H1 (cell line): Measurements from ENCODE around the gene GNB1. TPM values are rescaled to one million over a fixed set of nuclear protein-coding genes. Genes with fewer than 3 reads are reported as not detected.
A peak's percentile ranks its signal among the peaks of the same experiment; 100 is the strongest.

ENCODE experiments used
- CTCF ChIA-PET: fragments of 300-600 bp; sonication (Branson Sonifier 250); formaldehyde crosslinking; loops from one replicate; lab custom pipeline; 2021; ENCODE audit not compliant: partially characterized antibody; lab: Charles Lee
- POLR2A ChIA-PET: fragments of 300-600 bp; sonication (Branson Sonifier 250); formaldehyde crosslinking; loops from one replicate; lab custom pipeline; 2021; ENCODE audit warnings: inconsistent platforms; ENCODE audit not compliant: partially characterized antibody; lab: Charles Lee
- DNase-seq, 2 experiments: peaks; one replicate each; pipeline versions ENCODE4 v3.0.0 to v3.0.0-alpha.2; 2010 to 2022; ENCODE audit warnings: low spot score in 2 of 2, low read depth in 1 of 2, mixed read lengths in 1 of 2
- FAIRE-seq: peaks from 2 replicates; lab custom pipeline; 2011; peaks lifted over from hg19 to GRCh38; lab: Jason Lieb, UNC
- H2AFZ ChIP-seq: 2 replicates; pipeline ENCODE4 v1.8.1; 2012; ENCODE audit warnings: low read length, inconsistent platforms
- H2AK5ac ChIP-seq: 2 replicates; pipeline ENCODE4 v1.6.1; 2013; ENCODE audit warnings: low read depth, low read length
- H2BK120ac ChIP-seq: replicated peaks from 2 replicates; pipeline ENCODE3; 2013; ENCODE audit warnings: low read depth, low read length, inconsistent platforms
- H2BK12ac ChIP-seq: 2 replicates; pipeline ENCODE4 v1.6.1; 2013; ENCODE audit warnings: low read depth, low read length
- H2BK15ac ChIP-seq: 2 replicates; pipeline ENCODE4 v1.6.1; 2013; ENCODE audit warnings: low read length
- H2BK20ac ChIP-seq: 2 replicates; pipeline ENCODE4 v1.6.1; 2013; ENCODE audit warnings: low read length
- H2BK5ac ChIP-seq: 2 replicates; pipeline ENCODE4 v1.6.1; 2013; ENCODE audit warnings: low read depth, low read length
- H3K14ac ChIP-seq: 2 replicates; pipeline ENCODE4 v1.6.1; 2013; ENCODE audit warnings: inconsistent platforms; ENCODE audit not compliant: insufficient read length
- H3K18ac ChIP-seq: 2 replicates; pipeline ENCODE4 v1.6.1; 2013; ENCODE audit warnings: low read length; ENCODE audit errors: extremely low read depth
- H3K23ac ChIP-seq: 2 replicates; pipeline ENCODE4 v1.6.1; 2013; ENCODE audit warnings: inconsistent platforms; ENCODE audit not compliant: insufficient read length
- H3K23me2 ChIP-seq: 2 replicates; pipeline ENCODE4 v1.6.1; 2013; ENCODE audit warnings: low read depth, low read length
- H3K27ac ChIP-seq: 2 replicates; pipeline ENCODE4 v1.6.1; 2011; ENCODE audit warnings: low read depth, low read length, inconsistent platforms
- H3K27me3 ChIP-seq, 4 experiments: replicated peaks in 1 of 4; 1 replicate in 1 of 4; 2 replicates in 3 of 4; pipeline versions ENCODE4 v1.6.1 to v1.8.1; 2011 to 2013; ENCODE audit warnings: low read length in 3 of 4, mild to moderate bottlenecking in 3 of 4, inconsistent platforms in 2 of 4, mixed read lengths in 2 of 4, moderate library complexity in 1 of 4; ENCODE audit not compliant: control insufficient read depth in 3 of 4, insufficient read depth in 3 of 4; ENCODE audit errors: extremely low read depth in 1 of 4
- H3K36me3 ChIP-seq, 4 experiments: 2 replicates each; pipeline versions ENCODE4 v1.6.1 to v1.8.1; 2011 to 2013; ENCODE audit warnings: mild to moderate bottlenecking in 4 of 4, low read length in 3 of 4, moderate library complexity in 2 of 4, control low read depth in 1 of 4, inconsistent platforms in 1 of 4; ENCODE audit not compliant: insufficient read depth in 4 of 4, control insufficient read depth in 2 of 4
- H3K4ac ChIP-seq: replicated peaks from 2 replicates; pipeline ENCODE3; 2013; ENCODE audit warnings: low read length, low read depth, mixed read lengths, inconsistent platforms; ENCODE audit not compliant: insufficient read length
- H3K4me1 ChIP-seq, 4 experiments: replicated peaks in 1 of 4; 1 replicate in 1 of 4; 2 replicates in 3 of 4; pipeline versions ENCODE4 v1.6.1 to v1.8.1; 2011 to 2013; ENCODE audit warnings: low read length in 3 of 4, inconsistent platforms in 2 of 4, mixed read lengths in 1 of 4; ENCODE audit not compliant: insufficient read depth in 4 of 4, control insufficient read depth in 3 of 4
- H3K4me2 ChIP-seq, 2 experiments: 2 replicates each; pipeline versions ENCODE4 v1.6.1 to v1.8.1; 2011 to 2013; ENCODE audit warnings: low read depth in 2 of 2, low read length in 2 of 2, control low read depth in 1 of 2, inconsistent platforms in 1 of 2, mild to moderate bottlenecking in 1 of 2; ENCODE audit not compliant: insufficient read depth in 1 of 2
- H3K4me3 ChIP-seq, 4 experiments: fragments of 200-600, 300-600 bp in 1 of 4; sonication (generic), shearing (Covaris generic), sonication (Bioruptor Twin) in 1 of 4; 2 replicates each; pipeline versions ENCODE4 v1.5.1 to v1.8.1; 2011 to 2016; ENCODE audit warnings: low read length in 4 of 4, low read depth in 3 of 4, control low read depth in 2 of 4, inconsistent platforms in 2 of 4, mild to moderate bottlenecking in 2 of 4, mixed read lengths in 1 of 4, moderate library complexity in 1 of 4; ENCODE audit not compliant: insufficient read depth in 2 of 4; ENCODE audit errors: extremely low read depth in 1 of 4
- H3K56ac ChIP-seq: replicated peaks from 2 replicates; pipeline ENCODE3; 2013; ENCODE audit warnings: low read depth, mild to moderate bottlenecking, mixed read lengths, low read length, inconsistent platforms; ENCODE audit not compliant: insufficient read length
- H3K79me1 ChIP-seq: 2 replicates; pipeline ENCODE4 v1.6.1; 2013; ENCODE audit warnings: low read depth, low read length, control low read depth
- H3K79me2 ChIP-seq, 2 experiments: 2 replicates each; pipeline versions ENCODE4 v1.6.1 to v1.8.1; 2012 to 2013; ENCODE audit warnings: low read length in 2 of 2, mild to moderate bottlenecking in 2 of 2, inconsistent platforms in 1 of 2; ENCODE audit not compliant: insufficient read depth in 2 of 2, control insufficient read depth in 1 of 2
- H3K9ac ChIP-seq, 4 experiments: replicated peaks in 1 of 4; 1 replicate in 1 of 4; 2 replicates in 3 of 4; pipeline versions ENCODE4 v1.6.1 to v1.8.1; 2011 to 2013; ENCODE audit warnings: low read depth in 3 of 4, low read length in 3 of 4, control low read depth in 2 of 4, mild to moderate bottlenecking in 2 of 4, moderate library complexity in 2 of 4, inconsistent platforms in 1 of 4; ENCODE audit errors: extremely low read depth in 1 of 4
- H3K9me3 ChIP-seq, 2 experiments: 2 replicates each; pipeline versions ENCODE4 v1.6.1 to v1.8.1; 2012 to 2013; ENCODE audit warnings: mild to moderate bottlenecking in 2 of 2, moderate library complexity in 2 of 2, control low read depth in 1 of 2, inconsistent platforms in 1 of 2, low read depth in 1 of 2, low read length in 1 of 2, mixed read lengths in 1 of 2; ENCODE audit not compliant: insufficient read depth in 2 of 2
- H4K20me1 ChIP-seq, 2 experiments: replicated peaks in 1 of 2; 2 replicates each; pipeline versions ENCODE3 to v1.8.1; 2011 to 2013; ENCODE audit warnings: inconsistent platforms in 2 of 2, low read length in 2 of 2, mild to moderate bottlenecking in 1 of 2; ENCODE audit not compliant: insufficient read depth in 2 of 2, control insufficient read depth in 1 of 2
- H4K5ac ChIP-seq: 2 replicates; pipeline ENCODE4 v1.6.1; 2013; ENCODE audit warnings: low read length, low read depth, mixed read lengths, inconsistent platforms; ENCODE audit not compliant: insufficient read length
- H4K8ac ChIP-seq: 2 replicates; pipeline ENCODE4 v1.8.0; 2013; ENCODE audit warnings: mild to moderate bottlenecking, moderate library complexity, low read length, inconsistent platforms; ENCODE audit not compliant: insufficient read depth; ENCODE audit errors: extremely low read depth
- H4K91ac ChIP-seq: replicated peaks from 2 replicates; pipeline ENCODE3; 2013; ENCODE audit warnings: low read length, mixed read lengths, inconsistent platforms; ENCODE audit not compliant: insufficient read length
- BCL11A ChIP-seq, 2 experiments: IDR thresholded peaks; one replicate each; pipeline ENCODE4 v1.6.1; 2011; ENCODE audit warnings: low read depth in 2 of 2, low read length in 2 of 2, mild to moderate bottlenecking in 2 of 2
- EP300 ChIP-seq, 2 experiments: IDR thresholded peaks; 1 replicate in 1 of 2; 2 replicates in 1 of 2; pipeline ENCODE4 v1.6.1; 2011 to 2012; ENCODE audit warnings: low read depth in 2 of 2, low read length in 2 of 2, mild to moderate bottlenecking in 2 of 2, borderline replicate concordance in 1 of 2, inconsistent platforms in 1 of 2, moderate library complexity in 1 of 2
- FOSL1 ChIP-seq: IDR thresholded peaks from 2 replicates; pipeline ENCODE4 v1.6.1; 2011; ENCODE audit warnings: mild to moderate bottlenecking, low read depth, low read length, moderate library complexity; ENCODE audit not compliant: insufficient read depth
- MAX ChIP-seq: IDR thresholded peaks from 2 replicates; pipeline ENCODE4 v1.6.1; 2012; ENCODE audit warnings: inconsistent platforms
- RNF2 ChIP-seq: fragments of 200-900, 300-1000 bp; sonication (generic); IDR thresholded peaks from 2 replicates; pipeline ENCODE4 v1.7.1; 2016; ENCODE audit warnings: borderline replicate concordance, low read depth, mild to moderate bottlenecking, antibody characterized with exemption, low read length; ENCODE audit not compliant: poor library complexity, severe bottlenecking; ENCODE audit errors: missing control alignments
- SUZ12 ChIP-seq: fragments of 200-600 bp; sonication (generic); IDR thresholded peaks from 2 replicates; pipeline ENCODE4 v1.6.1; 2012; ENCODE audit warnings: mild to moderate bottlenecking, inconsistent platforms, low read length, moderate library complexity, mixed read lengths
- TAF7 ChIP-seq: optimal IDR thresholded peaks from 2 replicates; pipeline ENCODE3; 2011; ENCODE audit warnings: low read depth, mild to moderate bottlenecking, inconsistent platforms, low read length, moderate library complexity, borderline replicate concordance
- TEAD4 ChIP-seq: IDR thresholded peaks from 2 replicates; pipeline ENCODE4 v1.6.1; 2012; ENCODE audit warnings: low read depth, low read length, inconsistent platforms, mixed read lengths
- USF2 ChIP-seq: IDR thresholded peaks from 2 replicates; pipeline ENCODE4 v1.6.1; 2011; ENCODE audit warnings: low read length, improper control_type of control experiment
- WGBS, 2 experiments: shearing (Covaris generic) in 1 of 2; methylation state at CpG; one replicate each; pipeline versions ENCODE4 v1.1.6 to v1.1.7; 2013 to 2015; ENCODE audit warnings: low lambda C conversion rate in 2 of 2, mixed read lengths in 2 of 2, inconsistent platforms in 1 of 2, low coverage in 1 of 2, missing lambda C conversion rate in 1 of 2; ENCODE audit not compliant: insufficient replicate concordance in 2 of 2, insufficient coverage in 1 of 2, insufficient read length in 1 of 2; ENCODE audit errors: extremely low coverage in 1 of 2, missing lambda C conversion rate in 1 of 2; 5-methylcytosine and 5-hydroxymethylcytosine counted together
- polyA plus RNA-seq, 7 experiments: library from polyadenylated mRNA; depleted of rRNA in 3 of 7; stranded (reverse) in 5 of 7; unstranded in 2 of 7; fragments of >200 nt in 5 of 7; fragments of 200-250 nt in 2 of 7; gene quantifications; 1 replicate in 5 of 7; 2 replicates in 1 of 7; 4 replicates in 1 of 7; pipeline versions ENCODE4 v1.2.1 to v1.2.3, GENCODE V29; 2011 to 2013; ENCODE audit warnings: missing spikeins in 2 of 7, mixed read lengths in 2 of 7
- total RNA-seq: library from RNA; stranded (reverse); fragmentation: NEBNext Ultra II Directional; extraction: Animal tissue kit (Norgen Biotek cat#: 25700); gene quantifications from 2 replicates; pipeline ENCODE4 v1.2.1, GENCODE V29; 2021

The GNB1 gene
- total and polyA plus RNA-seq, 2 of the 8 experiments (the other 6 are each of a cell fraction or from before 2014, with no cell fraction given), result 343 to 382 TPM

GRCh38 chr1:1908506-1908791, 17.6 kb upstream of the GNB1 start:
- Histone ChIP-seq H4K91ac (peak overlapping the region; percentile 55), H3K23ac (no peak overlapping the region)
- TF ChIP-seq MAX (peak; percentile 40; the same call in 1 of the 2 replicates), SUZ12 (no peak), FOSL1 (no peak), EP300 (IDR thresholded peaks at IDR 0.05; ENCODE audit: borderline replicate concordance in 1 of 2, low read depth in 2 of 2, low read length in 2 of 2) (no peak), RNF2 (no peak), USF2 (no peak), BCL11A (IDR thresholded peaks at IDR 0.05; ENCODE audit: low read depth in 2 of 2, low read length in 2 of 2) (no peak), TAF7 (no peak), TEAD4 (no peak)
- TF ChIP-seq, all 59 proteins: peak for 1
- Histone ChIP-seq H3K18ac (peak overlapping the region; percentile 97; the same call in 1 of the 2 replicates), H3K36me3 (no peaks in the 10 kb centered on the region), H2BK20ac (no peak overlapping the region), H3K4me3 (peak overlapping the region; percentile 49 to 83 (median 66)), H4K5ac (no peak overlapping the region), H3K9me3 (no peaks in the 10 kb centered on the region), H3K9ac (peak overlapping the region in 3 of 4 experiments; percentile 38 to 85 (median 52); a peak in 3 of 7 replicates), H3K79me2 (no peaks in the 10 kb centered on the region), H3K79me1 (no peaks in the 10 kb centered on the region), H3K4me2 (peak overlapping the region; percentile 63 to 93), H3K4me1 (peaks cover 0 to 10% (median 5%) of the 10 kb centered on the region in 4 experiments; a peak in 5 of 7 replicates), H2BK5ac (peak overlapping the region; percentile 71; the same call in 1 of the 2 replicates), H2BK12ac (no peak overlapping the region), H4K8ac (peak overlapping the region; percentile 39; the same call in 1 of the 2 replicates), H3K27me3 (no peaks in the 10 kb centered on the region), H2AK5ac (no peak overlapping the region), H4K20me1 (no peaks in the 10 kb centered on the region), H2BK15ac (peak overlapping the region; percentile 61; the same call in 1 of the 2 replicates), H3K23me2 (peaks cover 5% of the 10 kb centered on the region; the same call in 1 of the 2 replicates), H2AFZ (no peak overlapping the region), H3K14ac (no peak overlapping the region), H3K4ac (no peak overlapping the region), H3K56ac (peak overlapping the region; percentile 59), H2BK120ac (no peak overlapping the region), H3K27ac (no peak overlapping the region)
- CTCF ChIA-PET, result interaction anchor here (0.7 to 9.7 kb wide), 23 partner anchors 10 to 144 kb away, joined by 3 to 74 read pairs (median 4); no protein-coding TSS in a partner anchor
- FAIRE-seq (no peak), DNase-seq (no peak)
- POLR2A ChIA-PET, result interaction anchor here (1.0 to 2.5 kb wide), 8 partner anchors 9 to 136 kb away, joined by 3 to 10 read pairs (median 4); no protein-coding TSS in a partner anchor
- 67% methylated on average over 3 of the region's 21 CpGs; no CpG with 5 or more reads in 1 of the 2 experiments for WGBS, 2 experiments
